ENCODE results near the gene DNAJC1.
"Not testable (repeated sequence)": the region's sequence is repeated elsewhere in the genome, so short reads cannot be mapped to it uniquely, and the experiment has no call there.

The DNAJC1 gene

GRCh38 chr10:21907436-21907835, 96.1 kb downstream of the DNAJC1 start:
- DNase-seq = no peak

GRCh38 chr10:21904930-21905329, 98.6 kb downstream of the DNAJC1 start:
- DNase-seq = no peak

GRCh38 chr10:21899736-21900135, 103.8 kb downstream of the DNAJC1 start:
- no peak for DNase-seq

GRCh38 chr10:21895932-21896331, 107.6 kb downstream of the DNAJC1 start:
- no peak for DNase-seq

GRCh38 chr10:21894648-21895342, 108.7 kb downstream of the DNAJC1 start:
- DNase-seq = no peak

- DNase-seq = no peak
Observed at GRCh38 chr10:21891439-21891838, 112.1 kb downstream of the DNAJC1 start.

GRCh38 chr10:21889477-21890275, 113.9 kb downstream of the DNAJC1 start:
- no peak for DNase-seq

GRCh38 chr10:21888959-21889358, 114.6 kb downstream of the DNAJC1 start:
- no peak for DNase-seq

GRCh38 chr10:21885940-21886339, 117.6 kb downstream of the DNAJC1 start:
- no peak for DNase-seq

- DNase-seq = no peak
Observed at GRCh38 chr10:21873198-21873597, 130.3 kb downstream of the DNAJC1 start.

- not testable (repeated sequence) for DNase-seq
Observed at GRCh38 chr10:21872771-21873170, 130.8 kb downstream of the DNAJC1 start.

GRCh38 chr10:21870849-21871248, 132.7 kb downstream of the DNAJC1 start:
- DNase-seq = no peak

- DNase-seq = not testable (repeated sequence)
Observed at GRCh38 chr10:21869087-21869486, 134.4 kb downstream of the DNAJC1 start.

- DNase-seq = no peak
Observed at GRCh38 chr10:21860718-21861117, 142.8 kb downstream of the DNAJC1 start.

- no peak for DNase-seq
Observed at GRCh38 chr10:21858455-21858854, 145.1 kb downstream of the DNAJC1 start.

- no peak for DNase-seq
Observed at GRCh38 chr10:21849607-21850006, 153.9 kb downstream of the DNAJC1 start.

- DNase-seq = no peak
Observed at GRCh38 chr10:21843645-21844044, 159.9 kb downstream of the DNAJC1 start.

- DNase-seq = not testable (repeated sequence)
Observed at GRCh38 chr10:21841273-21841672, 162.3 kb downstream of the DNAJC1 start.

GRCh38 chr10:21837487-21837886, 166.0 kb downstream of the DNAJC1 start:
- not testable (repeated sequence) for DNase-seq

- DNase-seq = not testable (repeated sequence)
Observed at GRCh38 chr10:21834574-21834973, 169.0 kb downstream of the DNAJC1 start.

- DNase-seq = no peak
Observed at GRCh38 chr10:21832821-21833130, 170.8 kb downstream of the DNAJC1 start.

GRCh38 chr10:21831986-21832820, 171.3 kb downstream of the DNAJC1 start:
- no peak for DNase-seq

Data from anterior cingulate cortex (tissue), 58 donors.